Upper lobe of left lung (tissue), 4 donors: ENCODE results near the gene ZNF747.

Experiments
- POLR2A ChIP-seq, 4 donors: fragments of 450-650 bp; IDR thresholded peaks; one replicate each; pipeline ENCODE4 v1.5.1; 2016 to 2017; ENCODE audit warnings: antibody characterized with exemption in 4 of 4, mild to moderate bottlenecking in 2 of 4
- POLR2AphosphoS5 ChIP-seq, 2 donors: sonication (generic); formaldehyde crosslinking; IDR thresholded peaks; one replicate each; pipeline ENCODE4 v1.5.1; 2017; ENCODE audit warnings: antibody characterized with exemption in 2 of 2
- TF ChIP-seq, protein P1 (sequence below), 6 experiments: fragments of 450-650 bp in 4 of 6; fragments of 200-600 bp in 2 of 6; sonication (generic) in 2 of 6; IDR thresholded peaks; one replicate each; pipeline ENCODE4 v1.5.1; 2016 to 2019; ENCODE audit warnings: antibody characterized with exemption in 6 of 6

DNA sequence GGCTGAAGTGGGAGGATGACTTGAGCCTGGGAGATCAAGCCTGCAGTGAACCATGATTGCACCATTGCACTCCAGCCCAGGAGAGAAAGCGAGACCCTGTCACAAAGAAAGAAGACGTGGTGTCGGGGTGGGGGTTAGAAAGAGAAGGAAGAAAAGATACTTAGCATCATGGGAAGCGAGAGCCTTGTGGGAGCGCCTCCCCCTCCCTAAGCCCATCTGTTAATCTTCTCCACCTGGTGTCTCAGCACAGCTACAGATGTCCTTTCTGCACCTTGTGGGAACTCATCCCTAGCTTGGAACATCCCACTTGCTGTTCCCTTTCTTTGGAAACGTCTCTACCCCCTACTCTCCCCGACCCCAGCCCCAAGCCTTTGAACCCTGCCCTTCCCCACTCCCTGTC is 30.9 kb upstream of the ZNF747 start:
- TF ChIP-seq POLR2A (IDR thresholded peaks at IDR 0.05), result no peak
- TF ChIP-seq, protein P1, sequence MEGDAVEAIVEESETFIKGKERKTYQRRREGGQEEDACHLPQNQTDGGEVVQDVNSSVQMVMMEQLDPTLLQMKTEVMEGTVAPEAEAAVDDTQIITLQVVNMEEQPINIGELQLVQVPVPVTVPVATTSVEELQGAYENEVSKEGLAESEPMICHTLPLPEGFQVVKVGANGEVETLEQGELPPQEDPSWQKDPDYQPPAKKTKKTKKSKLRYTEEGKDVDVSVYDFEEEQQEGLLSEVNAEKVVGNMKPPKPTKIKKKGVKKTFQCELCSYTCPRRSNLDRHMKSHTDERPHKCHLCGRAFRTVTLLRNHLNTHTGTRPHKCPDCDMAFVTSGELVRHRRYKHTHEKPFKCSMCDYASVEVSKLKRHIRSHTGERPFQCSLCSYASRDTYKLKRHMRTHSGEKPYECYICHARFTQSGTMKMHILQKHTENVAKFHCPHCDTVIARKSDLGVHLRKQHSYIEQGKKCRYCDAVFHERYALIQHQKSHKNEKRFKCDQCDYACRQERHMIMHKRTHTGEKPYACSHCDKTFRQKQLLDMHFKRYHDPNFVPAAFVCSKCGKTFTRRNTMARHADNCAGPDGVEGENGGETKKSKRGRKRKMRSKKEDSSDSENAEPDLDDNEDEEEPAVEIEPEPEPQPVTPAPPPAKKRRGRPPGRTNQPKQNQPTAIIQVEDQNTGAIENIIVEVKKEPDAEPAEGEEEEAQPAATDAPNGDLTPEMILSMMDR (IDR thresholded peaks at IDR 0.05), result no peak
- no peak for TF ChIP-seq POLR2AphosphoS5 (IDR thresholded peaks at IDR 0.05)
